HPDE6-E6E7 (cell line): Measurements from ENCODE around the gene CTNNA2.

Source experiments
- DNase-seq: peaks from one replicate; pipeline ENCODE4 v3.0.0; 2011; ENCODE audit warnings: missing footprints; ENCODE audit errors: extremely low spot score

CTNNA2 gene

GRCh38 chr2:80269806-80270205, 757.0 kb downstream of the CTNNA2 start:
- DNase-seq, result no peak

- DNase-seq, result no peak
These were observed 767.7 kb downstream of the CTNNA2 start for GRCh38 chr2:80280598-80280997.

GRCh38 chr2:80281049-80281448, 768.2 kb downstream of the CTNNA2 start:
- DNase-seq, result no peak

- no peak for DNase-seq
These were observed 775.7 kb downstream of the CTNNA2 start for GRCh38 chr2:80288576-80288975.

- DNase-seq, result no peak
These were observed 778.8 kb downstream of the CTNNA2 start for GRCh38 chr2:80291656-80292055.

GRCh38 chr2:80292474-80292873, 779.6 kb downstream of the CTNNA2 start:
- no peak for DNase-seq

GRCh38 chr2:80293039-80293438, 780.2 kb downstream of the CTNNA2 start:
- DNase-seq, result no peak

GRCh38 chr2:80298954-80299353, 786.1 kb downstream of the CTNNA2 start:
- DNase-seq, result no peak

GRCh38 chr2:80299661-80300060, 786.8 kb downstream of the CTNNA2 start:
- no peak for DNase-seq

- DNase-seq, result no peak
These were observed 787.5 kb downstream of the CTNNA2 start for GRCh38 chr2:80300346-80300745.

- DNase-seq, result no peak
These were observed 788.1 kb downstream of the CTNNA2 start for GRCh38 chr2:80300954-80301353.

GRCh38 chr2:80302001-80302313, 789.1 kb downstream of the CTNNA2 start:
- no peak for DNase-seq

- no peak for DNase-seq
These were observed 789.6 kb downstream of the CTNNA2 start for GRCh38 chr2:80302314-80303005.

- no peak for DNase-seq
These were observed 790.4 kb downstream of the CTNNA2 start for GRCh38 chr2:80303006-80303908.

GRCh38 chr2:80303909-80304837, 791.3 kb downstream of the CTNNA2 start, which contains the start of gene LRRTM1:
TSS of gene LRRTM1 (minus strand) at chr2:80304752. CDS start at chr2:80303819, 933 bp downstream.
- DNase-seq, result no peak

GRCh38 chr2:80311304-80311703, 798.5 kb downstream of the CTNNA2 start:
- DNase-seq, result no peak

- no peak for DNase-seq
These were observed 799.5 kb downstream of the CTNNA2 start for GRCh38 chr2:80312282-80312839.

- DNase-seq, result no peak
These were observed 809.6 kb downstream of the CTNNA2 start for GRCh38 chr2:80322311-80322920.

GRCh38 chr2:80322958-80323357, 810.1 kb downstream of the CTNNA2 start:
- DNase-seq, result no peak

- no peak for DNase-seq
These were observed 810.8 kb downstream of the CTNNA2 start for GRCh38 chr2:80323610-80324009.

- DNase-seq, result no peak
These were observed 811.7 kb downstream of the CTNNA2 start for GRCh38 chr2:80324525-80324924.
